Measurements from ENCODE around the gene GPHN. TPM values are rescaled to one million over a fixed set of nuclear protein-coding genes. Genes with fewer than 3 reads are reported as not detected.

Gene GPHN
- polyA plus RNA-seq, 1 of the 3 experiments (the other 2 are of a cell fraction) = 6.9 TPM

DNA sequence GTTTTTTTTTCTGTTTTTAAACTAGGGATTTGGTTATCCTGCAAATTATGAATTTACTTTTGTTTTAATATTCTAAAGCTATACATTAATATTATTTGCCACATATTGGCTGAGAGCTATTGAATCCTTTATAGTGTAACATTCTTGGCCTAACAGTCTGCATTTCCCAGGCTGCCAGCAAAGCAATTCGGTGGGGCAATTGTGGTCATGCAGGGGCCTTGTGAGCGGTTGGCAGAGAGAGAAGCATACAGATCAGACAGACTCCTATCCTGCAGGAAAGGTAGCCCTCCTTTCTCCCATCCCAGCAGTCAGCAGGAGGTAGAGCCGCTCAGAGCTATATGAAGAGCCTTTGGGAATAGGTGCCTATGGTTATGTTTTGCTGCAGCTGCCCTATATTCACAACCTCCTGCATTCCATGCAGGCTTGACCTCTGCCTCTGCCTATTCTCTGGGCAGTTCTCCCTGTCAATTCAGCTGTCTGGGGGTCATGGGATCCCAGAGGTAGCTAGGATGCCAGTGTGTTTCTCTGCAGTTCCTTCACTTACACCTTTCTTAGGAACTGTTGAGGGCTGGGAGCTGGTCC is 144.7 kb downstream of the GPHN start (continued):
- TF ChIP-seq, protein P1, sequence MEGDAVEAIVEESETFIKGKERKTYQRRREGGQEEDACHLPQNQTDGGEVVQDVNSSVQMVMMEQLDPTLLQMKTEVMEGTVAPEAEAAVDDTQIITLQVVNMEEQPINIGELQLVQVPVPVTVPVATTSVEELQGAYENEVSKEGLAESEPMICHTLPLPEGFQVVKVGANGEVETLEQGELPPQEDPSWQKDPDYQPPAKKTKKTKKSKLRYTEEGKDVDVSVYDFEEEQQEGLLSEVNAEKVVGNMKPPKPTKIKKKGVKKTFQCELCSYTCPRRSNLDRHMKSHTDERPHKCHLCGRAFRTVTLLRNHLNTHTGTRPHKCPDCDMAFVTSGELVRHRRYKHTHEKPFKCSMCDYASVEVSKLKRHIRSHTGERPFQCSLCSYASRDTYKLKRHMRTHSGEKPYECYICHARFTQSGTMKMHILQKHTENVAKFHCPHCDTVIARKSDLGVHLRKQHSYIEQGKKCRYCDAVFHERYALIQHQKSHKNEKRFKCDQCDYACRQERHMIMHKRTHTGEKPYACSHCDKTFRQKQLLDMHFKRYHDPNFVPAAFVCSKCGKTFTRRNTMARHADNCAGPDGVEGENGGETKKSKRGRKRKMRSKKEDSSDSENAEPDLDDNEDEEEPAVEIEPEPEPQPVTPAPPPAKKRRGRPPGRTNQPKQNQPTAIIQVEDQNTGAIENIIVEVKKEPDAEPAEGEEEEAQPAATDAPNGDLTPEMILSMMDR (IDR thresholded peaks at IDR 0.05) = no peak
- TF ChIP-seq EP300 (IDR thresholded peaks at IDR 0.05; ENCODE audit: borderline replicate concordance in 1 of 2, low read depth in 1 of 2, low read length in 1 of 2) (no peak), TAF1 (IDR thresholded peaks at IDR 0.05; ENCODE audit: borderline replicate concordance, low read depth, low read length) (no peak), MXI1 (IDR thresholded peaks at IDR 0.05; ENCODE audit: low read depth, low read length) (no peak)

DNA sequence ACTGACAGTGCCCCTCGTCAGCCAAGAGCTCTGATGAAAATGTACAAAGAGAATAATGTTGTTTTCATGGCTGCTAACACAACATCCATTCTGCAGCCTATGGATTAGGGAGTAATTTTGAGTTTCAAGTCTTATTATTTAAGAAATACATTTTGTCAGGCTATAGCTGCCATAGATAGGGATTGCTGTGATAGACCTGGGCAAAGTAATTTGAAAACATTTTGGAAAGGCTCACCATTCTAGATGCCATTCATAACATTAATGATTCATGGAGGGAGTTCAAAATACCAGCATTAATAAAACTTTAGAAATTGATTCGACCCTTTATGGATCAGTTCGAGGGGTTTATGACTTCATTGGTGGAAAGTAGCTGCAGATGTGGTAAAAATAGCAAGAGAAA is 149.8 kb downstream of the GPHN start:
- Histone ChIP-seq H3K27me3 (ENCODE audit: insufficient read depth) (no peaks in the 10 kb centered on the region), H3K4me2 (no peak overlapping the region), H2AFZ (ENCODE audit: low read depth) (no peak overlapping the region), H3K9me3 (no peaks in the 10 kb centered on the region), H3K9me2 (no peaks in the 10 kb centered on the region), H3K79me2 (ENCODE audit: insufficient read depth) (no peaks in the 10 kb centered on the region), H3K36me3 (replicated peaks in 1 of 2; ENCODE audit: control insufficient read depth in 1 of 2, insufficient read depth in 2 of 2, low read length in 1 of 2) (no peaks in the 10 kb centered on the region), H4K20me1 (ENCODE audit: insufficient read depth) (no peaks in the 10 kb centered on the region), H3K4me1 (ENCODE audit: control insufficient read depth in 1 of 2, insufficient read depth in 2 of 2, low read depth in 1 of 2, low read length in 1 of 2) (no peaks in the 10 kb centered on the region; a peak in 1 of 4 replicates), H3K27ac (ENCODE audit: low read depth in 2 of 2, low read length in 1 of 2) (no peak overlapping the region), H3K4me3 (ENCODE audit: low read depth in 2 of 2, low read length in 1 of 2) (no peak overlapping the region), H3K9ac (no peak overlapping the region), H3F3A (replicated peaks; ENCODE audit: insufficient read depth) (no peaks in the 10 kb centered on the region)
- WGBS (ENCODE audit: low lambda C conversion rate) = 66% methylated on average over 3 of the region's 3 CpGs
- no peak for DNase-seq
- POLR2A ChIA-PET = no interaction called here
- CTCF ChIA-PET = no interaction called here
- TF ChIP-seq SIN3A (IDR thresholded peaks at IDR 0.05; ENCODE audit: borderline replicate concordance, low read depth, low read length) (no peak), TEAD4 (IDR thresholded peaks at IDR 0.05; ENCODE audit: borderline replicate concordance, insufficient read depth) (no peak), GATA2 (CRISPR knock-in tag; IDR thresholded peaks at IDR 0.05) (no peak), FOXM1 (IDR thresholded peaks at IDR 0.05; ENCODE audit: low read depth) (no peak), SMC3 (IDR thresholded peaks at IDR 0.05; ENCODE audit: low read depth, low read length) (no peak), RCOR1 (IDR thresholded peaks at IDR 0.05; ENCODE audit: low read length) (no peak), YY1 (IDR thresholded peaks at IDR 0.05; ENCODE audit: low read depth) (no peak), NRF1 (IDR thresholded peaks at IDR 0.05; ENCODE audit: low read depth, low read length) (no peak), EP300 (IDR thresholded peaks at IDR 0.05; ENCODE audit: borderline replicate concordance in 1 of 2, low read depth in 1 of 2, low read length in 1 of 2) (no peak)
- TF ChIP-seq, protein P2, sequence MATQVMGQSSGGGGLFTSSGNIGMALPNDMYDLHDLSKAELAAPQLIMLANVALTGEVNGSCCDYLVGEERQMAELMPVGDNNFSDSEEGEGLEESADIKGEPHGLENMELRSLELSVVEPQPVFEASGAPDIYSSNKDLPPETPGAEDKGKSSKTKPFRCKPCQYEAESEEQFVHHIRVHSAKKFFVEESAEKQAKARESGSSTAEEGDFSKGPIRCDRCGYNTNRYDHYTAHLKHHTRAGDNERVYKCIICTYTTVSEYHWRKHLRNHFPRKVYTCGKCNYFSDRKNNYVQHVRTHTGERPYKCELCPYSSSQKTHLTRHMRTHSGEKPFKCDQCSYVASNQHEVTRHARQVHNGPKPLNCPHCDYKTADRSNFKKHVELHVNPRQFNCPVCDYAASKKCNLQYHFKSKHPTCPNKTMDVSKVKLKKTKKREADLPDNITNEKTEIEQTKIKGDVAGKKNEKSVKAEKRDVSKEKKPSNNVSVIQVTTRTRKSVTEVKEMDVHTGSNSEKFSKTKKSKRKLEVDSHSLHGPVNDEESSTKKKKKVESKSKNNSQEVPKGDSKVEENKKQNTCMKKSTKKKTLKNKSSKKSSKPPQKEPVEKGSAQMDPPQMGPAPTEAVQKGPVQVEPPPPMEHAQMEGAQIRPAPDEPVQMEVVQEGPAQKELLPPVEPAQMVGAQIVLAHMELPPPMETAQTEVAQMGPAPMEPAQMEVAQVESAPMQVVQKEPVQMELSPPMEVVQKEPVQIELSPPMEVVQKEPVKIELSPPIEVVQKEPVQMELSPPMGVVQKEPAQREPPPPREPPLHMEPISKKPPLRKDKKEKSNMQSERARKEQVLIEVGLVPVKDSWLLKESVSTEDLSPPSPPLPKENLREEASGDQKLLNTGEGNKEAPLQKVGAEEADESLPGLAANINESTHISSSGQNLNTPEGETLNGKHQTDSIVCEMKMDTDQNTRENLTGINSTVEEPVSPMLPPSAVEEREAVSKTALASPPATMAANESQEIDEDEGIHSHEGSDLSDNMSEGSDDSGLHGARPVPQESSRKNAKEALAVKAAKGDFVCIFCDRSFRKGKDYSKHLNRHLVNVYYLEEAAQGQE (IDR thresholded peaks at IDR 0.05; ENCODE audit: low read depth, low read length) = no peak
- TF ChIP-seq, protein P3, sequence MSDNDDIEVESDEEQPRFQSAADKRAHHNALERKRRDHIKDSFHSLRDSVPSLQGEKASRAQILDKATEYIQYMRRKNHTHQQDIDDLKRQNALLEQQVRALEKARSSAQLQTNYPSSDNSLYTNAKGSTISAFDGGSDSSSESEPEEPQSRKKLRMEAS (IDR thresholded peaks at IDR 0.05; ENCODE audit: low read depth) = no peak
- TF ChIP-seq, protein P4, sequence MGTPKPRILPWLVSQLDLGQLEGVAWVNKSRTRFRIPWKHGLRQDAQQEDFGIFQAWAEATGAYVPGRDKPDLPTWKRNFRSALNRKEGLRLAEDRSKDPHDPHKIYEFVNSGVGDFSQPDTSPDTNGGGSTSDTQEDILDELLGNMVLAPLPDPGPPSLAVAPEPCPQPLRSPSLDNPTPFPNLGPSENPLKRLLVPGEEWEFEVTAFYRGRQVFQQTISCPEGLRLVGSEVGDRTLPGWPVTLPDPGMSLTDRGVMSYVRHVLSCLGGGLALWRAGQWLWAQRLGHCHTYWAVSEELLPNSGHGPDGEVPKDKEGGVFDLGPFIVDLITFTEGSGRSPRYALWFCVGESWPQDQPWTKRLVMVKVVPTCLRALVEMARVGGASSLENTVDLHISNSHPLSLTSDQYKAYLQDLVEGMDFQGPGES (IDR thresholded peaks at IDR 0.05; ENCODE audit: low read depth, low read length) = no peak

Measured in SK-N-SH (cell line).